HEK293 (cell line): ENCODE data around the gene MBD1.
A peak's percentile ranks its signal among the peaks of the same experiment; 100 is the strongest.

Experiments used
- CTCF ChIA-PET: fragments of 350-600 bp; formaldehyde crosslinking; extraction: SDS; loops from one replicate; lab custom pipeline; 2021; ENCODE audit warnings: antibody characterized with exemption; lab: Yijun Ruan, JAX
- POLR2A ChIA-PET: fragments of 300-600 bp; formaldehyde crosslinking; extraction: SDS; loops from one replicate; lab custom pipeline; 2020; ENCODE audit warnings: antibody characterized with exemption, inconsistent platforms; lab: Yijun Ruan, JAX
- H3K27ac ChIP-seq: fragments of 200-500 bp; sonication (Bioruptor generic); 2 replicates; pipeline ENCODE4 v1.5.1; 2014; ENCODE audit warnings: low read depth, low read length, control low read depth, inconsistent platforms; ENCODE audit errors: extremely low read depth
- H3K36me3 ChIP-seq, 2 experiments: fragments of 200-500 bp in 1 of 2; sonication (Bioruptor generic) in 1 of 2; 1 replicate in 1 of 2; 2 replicates in 1 of 2; pipeline ENCODE4 v1.5.1; 2014 to 2017; ENCODE audit warnings: inconsistent platforms in 2 of 2, low read length in 2 of 2; ENCODE audit not compliant: control insufficient read depth in 2 of 2, insufficient read depth in 1 of 2
- H3K4me1 ChIP-seq: fragments of 200-500 bp; sonication (Bioruptor generic); 2 replicates; pipeline ENCODE4 v1.5.1; 2014; ENCODE audit warnings: mild to moderate bottlenecking, low read length, inconsistent platforms; ENCODE audit not compliant: control insufficient read depth, insufficient read depth
- H3K4me3 ChIP-seq: 2 replicates; pipeline ENCODE4 v1.5.1; 2011; ENCODE audit warnings: low read depth, mild to moderate bottlenecking, control low read depth, low read length, moderate library complexity
- H3K9me3 ChIP-seq: fragments of 200-500 bp; sonication (Bioruptor generic); 2 replicates; pipeline ENCODE4 v1.5.1; 2014; ENCODE audit warnings: low read depth, low read length, inconsistent platforms; ENCODE audit not compliant: control insufficient read depth, insufficient read depth
- HOXD13 ChIP-seq: sonication (generic); formaldehyde crosslinking; IDR thresholded peaks from 2 replicates; pipeline ENCODE4 v1.8.0; 2022; ENCODE audit warnings: missing genetic modification reagents, borderline replicate concordance
- KLF16 ChIP-seq: fragments of 450-650 bp; formaldehyde crosslinking; IDR thresholded peaks from 2 replicates; pipeline ENCODE4 v1.5.1; 2017; ENCODE audit warnings: missing biosample characterization, missing genetic modification characterization
- RBAK ChIP-seq: fragments of 450-650 bp; formaldehyde crosslinking; IDR thresholded peaks from 2 replicates; pipeline ENCODE4 v1.5.1; 2016; ENCODE audit warnings: missing biosample characterization, missing genetic modification characterization
- SCRT2 ChIP-seq: fragments of 450-650 bp; formaldehyde crosslinking; IDR thresholded peaks from 2 replicates; pipeline ENCODE4 v1.5.1; 2016; ENCODE audit warnings: missing biosample characterization, missing genetic modification characterization
- SP7 ChIP-seq: fragments of 450-650 bp; formaldehyde crosslinking; IDR thresholded peaks from 2 replicates; pipeline ENCODE4 v1.5.1; 2016; ENCODE audit warnings: missing biosample characterization, missing genetic modification characterization
- ZBTB48 ChIP-seq: fragments of 450-650 bp; formaldehyde crosslinking; IDR thresholded peaks from 2 replicates; pipeline ENCODE4 v1.5.1; 2016; ENCODE audit warnings: missing biosample characterization, missing genetic modification characterization
- ZFP3 ChIP-seq: fragments of 450-650 bp; formaldehyde crosslinking; IDR thresholded peaks from 2 replicates; pipeline ENCODE4 v1.5.1; 2016; ENCODE audit warnings: low read depth, missing biosample characterization, missing genetic modification characterization
- ZNF16 ChIP-seq: fragments of 450-650 bp; formaldehyde crosslinking; IDR thresholded peaks from 2 replicates; pipeline ENCODE4 v1.5.1; 2016; ENCODE audit warnings: low read depth, missing biosample characterization, missing genetic modification characterization
- ZNF311 ChIP-seq: fragments of 450-650 bp; formaldehyde crosslinking; IDR thresholded peaks from 2 replicates; pipeline ENCODE4 v1.5.1; 2017; ENCODE audit warnings: missing biosample characterization, missing genetic modification characterization, borderline replicate concordance
- ZNF37A ChIP-seq: fragments of 450-650 bp; IDR thresholded peaks from 2 replicates; pipeline ENCODE4 v1.5.1; 2018; ENCODE audit warnings: missing biosample characterization, missing genetic modification characterization
- ZNF510 ChIP-seq: fragments of 450-650 bp; formaldehyde crosslinking; IDR thresholded peaks from 2 replicates; pipeline ENCODE4 v1.5.1; 2018; ENCODE audit warnings: mild to moderate bottlenecking, missing genetic modification characterization, missing biosample characterization; ENCODE audit not compliant: insufficient replicate concordance
- ZNF549 ChIP-seq: fragments of 450-650 bp; IDR thresholded peaks from 2 replicates; pipeline ENCODE4 v1.5.1; 2018; ENCODE audit warnings: missing biosample characterization, missing genetic modification characterization, mild to moderate bottlenecking, inconsistent platforms, moderate library complexity
- ZNF585B ChIP-seq: fragments of 450-650 bp; formaldehyde crosslinking; IDR thresholded peaks from 2 replicates; pipeline ENCODE4 v1.5.1; 2016; ENCODE audit warnings: missing biosample characterization, missing genetic modification characterization
- ZNF600 ChIP-seq: fragments of 450-650 bp; formaldehyde crosslinking; IDR thresholded peaks from 2 replicates; pipeline ENCODE4 v1.5.1; 2016; ENCODE audit warnings: missing biosample characterization, missing genetic modification characterization
- ZNF701 ChIP-seq: fragments of 450-650 bp; formaldehyde crosslinking; IDR thresholded peaks from 2 replicates; pipeline ENCODE4 v1.5.1; 2016; ENCODE audit warnings: missing biosample characterization, missing genetic modification characterization
- ZNF785 ChIP-seq: fragments of 450-650 bp; formaldehyde crosslinking; IDR thresholded peaks from 2 replicates; pipeline ENCODE4 v1.5.1; 2016; ENCODE audit warnings: missing biosample characterization, missing genetic modification characterization
- ZNF791 ChIP-seq: fragments of 450-650 bp; formaldehyde crosslinking; IDR thresholded peaks from 2 replicates; pipeline ENCODE4 v1.5.1; 2016; ENCODE audit warnings: missing biosample characterization, missing genetic modification characterization
- ZXDB ChIP-seq: fragments of 450-650 bp; formaldehyde crosslinking; IDR thresholded peaks from 2 replicates; pipeline ENCODE4 v1.5.1; 2016; ENCODE audit warnings: missing biosample characterization, missing genetic modification characterization
- TF ChIP-seq, protein P1 (sequence below): fragments of 450-650 bp; formaldehyde crosslinking; IDR thresholded peaks from 2 replicates; pipeline ENCODE4 v1.5.1; 2016; ENCODE audit warnings: missing biosample characterization, missing genetic modification characterization, borderline replicate concordance
- TF ChIP-seq, protein P2 (sequence below): fragments of 450-650 bp; formaldehyde crosslinking; IDR thresholded peaks from 2 replicates; pipeline ENCODE4 v1.5.1; 2016; ENCODE audit warnings: missing biosample characterization, missing genetic modification characterization
- TF ChIP-seq, protein P3 (sequence below): fragments of 450-650 bp; formaldehyde crosslinking; IDR thresholded peaks from 2 replicates; pipeline ENCODE4 v1.5.1; 2016; ENCODE audit warnings: missing biosample characterization, missing genetic modification characterization

MBD1 gene

DNA sequence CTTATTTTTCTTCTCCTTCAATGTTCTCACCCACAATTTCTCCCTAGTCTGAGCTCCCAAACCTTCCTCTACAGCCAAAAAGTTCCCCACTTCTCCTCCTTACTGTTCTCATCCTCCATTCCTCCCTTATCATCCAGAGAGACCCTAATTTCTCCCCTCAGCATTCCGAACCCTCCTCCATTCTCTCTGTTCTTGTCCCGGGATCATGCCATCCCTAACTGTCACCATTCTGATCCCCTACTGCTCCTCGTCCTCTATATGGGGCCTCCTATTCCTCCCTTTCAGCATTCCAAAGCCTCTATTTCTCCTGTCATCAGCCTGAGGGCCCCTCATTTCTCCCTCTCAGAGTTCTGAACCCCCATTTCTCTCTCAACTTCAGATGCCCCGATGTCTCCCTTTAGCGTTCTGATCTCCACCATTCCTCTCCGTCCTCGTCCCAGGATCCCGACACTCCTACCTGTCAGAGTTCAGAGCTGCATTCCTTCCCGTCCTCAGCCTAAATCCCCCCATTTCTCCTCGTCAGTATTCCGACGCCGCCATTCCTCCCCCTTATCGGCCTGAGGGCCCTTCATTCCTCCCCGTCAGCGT, 522 bp downstream of the MBD1 start (continued):
- TF ChIP-seq, protein P1, sequence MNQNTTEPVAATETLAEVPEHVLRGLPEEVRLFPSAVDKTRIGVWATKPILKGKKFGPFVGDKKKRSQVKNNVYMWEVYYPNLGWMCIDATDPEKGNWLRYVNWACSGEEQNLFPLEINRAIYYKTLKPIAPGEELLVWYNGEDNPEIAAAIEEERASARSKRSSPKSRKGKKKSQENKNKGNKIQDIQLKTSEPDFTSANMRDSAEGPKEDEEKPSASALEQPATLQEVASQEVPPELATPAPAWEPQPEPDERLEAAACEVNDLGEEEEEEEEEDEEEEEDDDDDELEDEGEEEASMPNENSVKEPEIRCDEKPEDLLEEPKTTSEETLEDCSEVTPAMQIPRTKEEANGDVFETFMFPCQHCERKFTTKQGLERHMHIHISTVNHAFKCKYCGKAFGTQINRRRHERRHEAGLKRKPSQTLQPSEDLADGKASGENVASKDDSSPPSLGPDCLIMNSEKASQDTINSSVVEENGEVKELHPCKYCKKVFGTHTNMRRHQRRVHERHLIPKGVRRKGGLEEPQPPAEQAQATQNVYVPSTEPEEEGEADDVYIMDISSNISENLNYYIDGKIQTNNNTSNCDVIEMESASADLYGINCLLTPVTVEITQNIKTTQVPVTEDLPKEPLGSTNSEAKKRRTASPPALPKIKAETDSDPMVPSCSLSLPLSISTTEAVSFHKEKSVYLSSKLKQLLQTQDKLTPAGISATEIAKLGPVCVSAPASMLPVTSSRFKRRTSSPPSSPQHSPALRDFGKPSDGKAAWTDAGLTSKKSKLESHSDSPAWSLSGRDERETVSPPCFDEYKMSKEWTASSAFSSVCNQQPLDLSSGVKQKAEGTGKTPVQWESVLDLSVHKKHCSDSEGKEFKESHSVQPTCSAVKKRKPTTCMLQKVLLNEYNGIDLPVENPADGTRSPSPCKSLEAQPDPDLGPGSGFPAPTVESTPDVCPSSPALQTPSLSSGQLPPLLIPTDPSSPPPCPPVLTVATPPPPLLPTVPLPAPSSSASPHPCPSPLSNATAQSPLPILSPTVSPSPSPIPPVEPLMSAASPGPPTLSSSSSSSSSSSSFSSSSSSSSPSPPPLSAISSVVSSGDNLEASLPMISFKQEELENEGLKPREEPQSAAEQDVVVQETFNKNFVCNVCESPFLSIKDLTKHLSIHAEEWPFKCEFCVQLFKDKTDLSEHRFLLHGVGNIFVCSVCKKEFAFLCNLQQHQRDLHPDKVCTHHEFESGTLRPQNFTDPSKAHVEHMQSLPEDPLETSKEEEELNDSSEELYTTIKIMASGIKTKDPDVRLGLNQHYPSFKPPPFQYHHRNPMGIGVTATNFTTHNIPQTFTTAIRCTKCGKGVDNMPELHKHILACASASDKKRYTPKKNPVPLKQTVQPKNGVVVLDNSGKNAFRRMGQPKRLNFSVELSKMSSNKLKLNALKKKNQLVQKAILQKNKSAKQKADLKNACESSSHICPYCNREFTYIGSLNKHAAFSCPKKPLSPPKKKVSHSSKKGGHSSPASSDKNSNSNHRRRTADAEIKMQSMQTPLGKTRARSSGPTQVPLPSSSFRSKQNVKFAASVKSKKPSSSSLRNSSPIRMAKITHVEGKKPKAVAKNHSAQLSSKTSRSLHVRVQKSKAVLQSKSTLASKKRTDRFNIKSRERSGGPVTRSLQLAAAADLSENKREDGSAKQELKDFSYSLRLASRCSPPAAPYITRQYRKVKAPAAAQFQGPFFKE: peak; percentile 99; the same call in 1 of the 2 replicates
- TF ChIP-seq ZBTB48: no peak
- no peak for TF ChIP-seq ZXDB (tag by site-specific recombination)
- TF ChIP-seq ZNF16 (tag by site-specific recombination): no peak
- no peak for TF ChIP-seq ZNF585B (tag by site-specific recombination)
- no peak for TF ChIP-seq KLF16 (tag by site-specific recombination)
- no peak for TF ChIP-seq SP7
- TF ChIP-seq ZNF701 (tag by site-specific recombination): peak; percentile 13; the same call in 1 of the 2 replicates
- TF ChIP-seq ZFP3: no peak; the same call in 1 of the 2 replicates
- TF ChIP-seq ZNF785: no peak

DNA sequence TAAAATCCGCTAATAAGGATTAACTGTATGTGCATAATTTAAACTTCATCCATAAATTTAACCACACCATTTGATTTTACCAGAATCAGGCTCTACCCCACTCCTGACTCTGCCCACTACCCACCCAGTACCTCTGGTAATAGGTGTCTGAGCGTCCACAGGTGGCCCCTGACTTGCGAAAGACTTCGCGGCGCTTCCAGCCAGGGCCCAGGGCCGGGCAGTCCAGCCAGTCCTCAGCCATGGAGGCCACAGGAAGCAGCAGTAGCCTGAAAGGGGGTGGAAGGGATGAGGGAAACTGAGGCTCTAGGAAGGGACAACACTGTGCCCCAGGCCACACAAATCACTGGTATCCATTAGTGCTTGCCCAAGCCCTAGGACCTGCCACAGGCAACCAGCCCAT, 1.6 kb downstream of the MBD1 start:
- POLR2A ChIA-PET: no interaction called here
- Histone ChIP-seq H3K27ac (no peak overlapping the region), H3K36me3 (peaks cover 35 to 75% of the 10 kb centered on the region in 2 experiments), H3K4me3 (no peak overlapping the region), H3K9me3 (no peaks in the 10 kb centered on the region), H3K4me1 (peaks cover 6% of the 10 kb centered on the region; the same call in 1 of the 2 replicates)
- CTCF ChIA-PET: interaction anchor here (1.1 kb wide), 1 partner anchor 13 kb away, joined by 3 read pairs; the partner anchor contains the start of gene CFAP53
- TF ChIP-seq ZNF510 (tag by site-specific recombination): no peak
- 0 out of 2 replicates have a peak, but pooled peaks have one; percentile 35 for TF ChIP-seq SCRT2 (tag by site-specific recombination)
- TF ChIP-seq, all 188 proteins: peak for 1

DNA sequence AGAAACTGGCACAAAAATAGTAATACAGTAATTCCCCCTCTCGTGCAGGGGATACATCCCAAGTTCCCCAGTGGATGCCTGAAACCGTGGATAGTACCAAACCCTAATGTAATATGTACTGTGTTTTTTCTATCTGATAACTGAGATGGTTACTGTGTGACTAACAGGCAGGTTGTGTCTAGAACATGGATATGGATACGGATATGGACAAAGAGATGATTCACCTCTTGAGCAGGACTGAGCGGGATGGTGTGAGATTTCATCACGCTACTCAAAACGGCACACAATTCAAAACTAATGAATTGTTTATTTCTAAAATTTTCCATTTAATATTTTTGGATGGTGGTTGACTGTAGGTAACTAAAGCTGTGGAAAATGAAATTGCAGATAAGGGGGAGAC, 3.4 kb downstream of the MBD1 start:
- Histone ChIP-seq H3K9me3 (no peaks in the 10 kb centered on the region), H3K4me1 (peaks cover 6% of the 10 kb centered on the region; the same call in 1 of the 2 replicates), H3K27ac (no peak overlapping the region), H3K4me3 (no peak overlapping the region), H3K36me3 (peaks cover 33 to 75% of the 10 kb centered on the region in 2 experiments)
- ChIA-PET POLR2A (no interaction called here), CTCF (no interaction called here)
- TF ChIP-seq ZNF37A (no peak), ZNF600 (tag by site-specific recombination) (peak; percentile 83)

DNA sequence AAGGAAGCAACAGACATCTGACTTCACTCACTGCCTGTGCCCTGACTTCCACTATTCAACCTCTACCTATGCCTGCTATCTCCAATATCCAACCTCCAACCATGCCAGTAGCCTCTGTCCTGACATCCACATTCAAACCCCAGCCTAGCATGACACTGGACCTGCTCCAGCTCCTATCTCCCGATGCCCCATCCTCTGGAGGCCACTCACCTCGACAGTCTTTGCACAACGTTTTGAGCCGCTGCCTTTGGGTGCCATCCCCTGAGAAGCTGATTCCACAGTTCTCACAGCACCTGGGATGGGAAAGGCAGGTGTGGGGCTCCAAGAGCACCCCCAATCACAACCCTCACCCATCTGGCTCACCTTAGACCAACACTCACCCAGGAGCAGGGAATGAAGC, 4.9 kb downstream of the MBD1 start:
- Histone ChIP-seq H3K4me1 (peaks cover 2% of the 10 kb centered on the region; the same call in 1 of the 2 replicates), H3K4me3 (no peak overlapping the region), H3K27ac (no peak overlapping the region), H3K36me3 (peaks cover 38 to 80% of the 10 kb centered on the region in 2 experiments), H3K9me3 (no peaks in the 10 kb centered on the region)
- CTCF ChIA-PET: interaction anchor here (0.7 kb wide), 1 partner anchor 427 kb away, joined by 3 read pairs; no protein-coding TSS in a partner anchor
- POLR2A ChIA-PET: no interaction called here
- TF ChIP-seq HOXD13 (CRISPR knock-in tag) (no peak), ZNF549 (no peak), ZNF311 (tag by site-specific recombination) (no peak), ZNF791 (no peak), ZNF37A (no peak), RBAK (tag by site-specific recombination) (no peak)
- TF ChIP-seq, protein P2, sequence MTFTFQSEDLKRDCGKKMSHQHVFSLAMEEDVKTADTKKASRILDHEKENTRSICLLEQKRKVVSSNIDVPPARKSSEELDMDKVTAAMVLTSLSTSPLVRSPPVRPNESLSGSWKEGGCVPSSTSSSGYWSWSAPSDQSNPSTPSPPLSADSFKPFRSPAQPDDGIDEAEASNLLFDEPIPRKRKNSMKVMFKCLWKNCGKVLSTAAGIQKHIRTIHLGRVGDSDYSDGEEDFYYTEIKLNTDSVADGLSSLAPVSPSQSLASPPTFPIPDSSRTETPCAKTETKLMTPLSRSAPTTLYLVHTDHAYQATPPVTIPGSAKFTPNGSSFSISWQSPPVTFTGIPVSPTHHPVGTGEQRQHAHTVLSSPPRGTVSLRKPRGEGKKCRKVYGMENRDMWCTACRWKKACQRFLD (tag by site-specific recombination): no peak
- TF ChIP-seq, protein P3, sequence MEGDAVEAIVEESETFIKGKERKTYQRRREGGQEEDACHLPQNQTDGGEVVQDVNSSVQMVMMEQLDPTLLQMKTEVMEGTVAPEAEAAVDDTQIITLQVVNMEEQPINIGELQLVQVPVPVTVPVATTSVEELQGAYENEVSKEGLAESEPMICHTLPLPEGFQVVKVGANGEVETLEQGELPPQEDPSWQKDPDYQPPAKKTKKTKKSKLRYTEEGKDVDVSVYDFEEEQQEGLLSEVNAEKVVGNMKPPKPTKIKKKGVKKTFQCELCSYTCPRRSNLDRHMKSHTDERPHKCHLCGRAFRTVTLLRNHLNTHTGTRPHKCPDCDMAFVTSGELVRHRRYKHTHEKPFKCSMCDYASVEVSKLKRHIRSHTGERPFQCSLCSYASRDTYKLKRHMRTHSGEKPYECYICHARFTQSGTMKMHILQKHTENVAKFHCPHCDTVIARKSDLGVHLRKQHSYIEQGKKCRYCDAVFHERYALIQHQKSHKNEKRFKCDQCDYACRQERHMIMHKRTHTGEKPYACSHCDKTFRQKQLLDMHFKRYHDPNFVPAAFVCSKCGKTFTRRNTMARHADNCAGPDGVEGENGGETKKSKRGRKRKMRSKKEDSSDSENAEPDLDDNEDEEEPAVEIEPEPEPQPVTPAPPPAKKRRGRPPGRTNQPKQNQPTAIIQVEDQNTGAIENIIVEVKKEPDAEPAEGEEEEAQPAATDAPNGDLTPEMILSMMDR (tag by site-specific recombination): no peak
